Endothelial cell (in vitro differentiated cells): ENCODE results near the gene PCDHGA1. TPM values are rescaled to one million over a fixed set of nuclear protein-coding genes. Genes with fewer than 3 reads are reported as not detected.

Source experiments
- DNase-seq: peaks from one replicate; pipeline ENCODE4 v3.0.0; 2021; ENCODE audit warnings: low spot score
- H3K27ac Mint-ChIP-seq: one replicate; pipeline ENCODE4 v1.8.0; 2021; ENCODE audit warnings: mixed read lengths, inconsistent platforms; ENCODE audit not compliant: unreplicated experiment
- H3K27me3 Mint-ChIP-seq: one replicate; pipeline ENCODE4 v1.8.0; 2021; ENCODE audit warnings: mild to moderate bottlenecking, moderate library complexity, mixed read lengths, inconsistent platforms; ENCODE audit not compliant: unreplicated experiment
- H3K36me3 Mint-ChIP-seq: one replicate; pipeline ENCODE4 v1.8.0; 2021; ENCODE audit warnings: mild to moderate bottlenecking, low read depth, mixed read lengths, inconsistent platforms; ENCODE audit not compliant: unreplicated experiment
- H3K4me1 Mint-ChIP-seq: one replicate; pipeline ENCODE4 v1.8.0; 2021; ENCODE audit warnings: mild to moderate bottlenecking, mixed read lengths, inconsistent platforms; ENCODE audit not compliant: unreplicated experiment
- H3K4me3 Mint-ChIP-seq: one replicate; pipeline ENCODE4 v1.8.0; 2021; ENCODE audit warnings: mild to moderate bottlenecking, mixed read lengths, inconsistent platforms; ENCODE audit not compliant: unreplicated experiment
- H3K9me3 Mint-ChIP-seq: one replicate; pipeline ENCODE4 v1.8.0; 2021; ENCODE audit warnings: mixed read lengths, inconsistent platforms; ENCODE audit not compliant: unreplicated experiment
- total RNA-seq: library from RNA; stranded (reverse); fragmentation: NEBNext Ultra II Directional; extraction: Animal tissue kit (Norgen Biotek cat#: 25700); gene quantifications from one replicate; pipeline ENCODE4 v1.2.1, GENCODE V29; 2021; ENCODE audit not compliant: unreplicated experiment
- TF ChIP-seq, protein P1 (sequence below): fragments of 200-600 bp; sonication (generic); IDR thresholded peaks from one replicate; pipeline ENCODE4 v1.5.0; 2021; ENCODE audit warnings: antibody characterized with exemption; ENCODE audit not compliant: unreplicated experiment

Gene PCDHGA1
- total RNA-seq, 1 donor from 2014 or later = 1.4 TPM

DNA sequence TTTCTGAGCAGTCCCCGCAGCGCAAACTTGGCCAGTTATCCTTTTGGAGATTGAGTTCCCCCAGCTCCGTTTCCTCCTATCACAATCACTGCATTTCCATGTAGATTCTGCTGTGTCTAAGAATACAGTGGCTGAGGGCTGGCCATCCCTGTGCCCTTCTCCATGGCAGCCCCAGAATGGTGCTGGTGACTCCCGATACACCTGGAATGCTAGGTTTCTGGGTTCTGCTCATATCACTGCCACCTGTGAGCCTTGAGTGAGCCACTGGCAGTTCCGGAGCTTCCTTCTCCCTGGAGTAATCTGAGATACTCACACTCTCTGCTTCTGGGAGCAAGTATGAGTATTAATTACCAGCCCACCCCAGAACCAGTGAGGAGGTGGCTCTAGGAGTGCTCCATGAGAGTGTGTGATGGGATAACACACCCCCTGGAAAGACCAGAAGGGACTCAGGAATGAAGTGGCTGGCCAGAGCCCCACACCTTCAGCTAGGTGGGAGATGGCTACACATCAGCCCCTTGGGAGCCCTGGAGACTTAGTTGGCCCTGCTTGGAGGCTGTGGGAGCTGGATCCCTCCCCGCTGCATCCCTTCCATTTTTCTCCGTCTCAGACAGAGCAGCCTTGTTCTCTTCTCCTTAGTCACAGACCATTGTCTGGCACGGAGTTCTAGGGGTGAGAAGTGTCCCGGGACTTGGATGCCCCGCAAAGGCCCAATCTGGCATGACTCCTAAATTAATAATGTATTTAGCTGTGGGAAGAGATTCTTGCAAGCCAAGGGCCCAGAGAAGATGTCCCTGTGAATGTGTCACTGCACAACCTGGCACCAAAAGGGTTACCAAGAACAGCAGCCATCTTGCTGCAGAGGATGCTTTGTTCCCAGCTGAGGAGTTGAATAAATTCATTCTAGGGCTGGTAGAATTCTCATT is 163.4 kb downstream of the PCDHGA1 start:
- TF ChIP-seq, protein P1, sequence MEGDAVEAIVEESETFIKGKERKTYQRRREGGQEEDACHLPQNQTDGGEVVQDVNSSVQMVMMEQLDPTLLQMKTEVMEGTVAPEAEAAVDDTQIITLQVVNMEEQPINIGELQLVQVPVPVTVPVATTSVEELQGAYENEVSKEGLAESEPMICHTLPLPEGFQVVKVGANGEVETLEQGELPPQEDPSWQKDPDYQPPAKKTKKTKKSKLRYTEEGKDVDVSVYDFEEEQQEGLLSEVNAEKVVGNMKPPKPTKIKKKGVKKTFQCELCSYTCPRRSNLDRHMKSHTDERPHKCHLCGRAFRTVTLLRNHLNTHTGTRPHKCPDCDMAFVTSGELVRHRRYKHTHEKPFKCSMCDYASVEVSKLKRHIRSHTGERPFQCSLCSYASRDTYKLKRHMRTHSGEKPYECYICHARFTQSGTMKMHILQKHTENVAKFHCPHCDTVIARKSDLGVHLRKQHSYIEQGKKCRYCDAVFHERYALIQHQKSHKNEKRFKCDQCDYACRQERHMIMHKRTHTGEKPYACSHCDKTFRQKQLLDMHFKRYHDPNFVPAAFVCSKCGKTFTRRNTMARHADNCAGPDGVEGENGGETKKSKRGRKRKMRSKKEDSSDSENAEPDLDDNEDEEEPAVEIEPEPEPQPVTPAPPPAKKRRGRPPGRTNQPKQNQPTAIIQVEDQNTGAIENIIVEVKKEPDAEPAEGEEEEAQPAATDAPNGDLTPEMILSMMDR = no peak

DNA sequence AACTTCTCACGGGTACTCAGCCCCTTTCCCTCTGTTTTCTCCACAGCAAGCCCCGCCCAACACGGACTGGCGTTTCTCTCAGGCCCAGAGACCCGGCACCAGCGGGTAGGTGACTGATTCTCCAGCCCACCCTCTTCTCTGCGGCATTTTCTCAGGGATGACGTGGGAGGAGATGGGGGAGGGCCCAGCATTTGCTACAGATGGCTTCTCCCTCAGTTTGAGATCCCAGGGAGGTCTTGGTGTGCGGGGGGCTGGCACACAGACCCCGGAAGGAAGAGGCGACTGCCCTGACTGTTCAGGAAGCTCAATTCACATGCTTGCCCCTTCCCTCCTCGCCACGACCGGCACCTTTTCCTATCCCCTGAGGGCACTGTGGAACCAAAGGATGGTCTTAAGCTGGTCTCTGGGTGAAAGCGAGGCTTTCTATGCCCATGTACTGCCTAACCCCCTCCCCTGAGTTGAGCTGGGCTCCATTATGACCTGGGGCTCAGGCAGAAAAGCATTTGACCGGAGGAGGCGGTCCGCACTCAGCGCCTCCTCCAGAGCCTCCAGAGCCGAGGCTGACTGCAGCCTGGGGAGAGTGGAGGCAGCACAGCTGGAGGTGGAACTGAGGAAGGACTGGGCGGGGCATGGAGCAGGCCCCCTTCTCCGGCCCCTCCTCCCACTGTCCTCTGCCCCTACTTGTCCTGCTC is 164.6 kb downstream of the PCDHGA1 start:
- DNase-seq = no peak
- H3K9me3 Mint-ChIP-seq = no peaks in the 10 kb centered on the region

More for the DNA sequence above, 163.4 kb downstream of the PCDHGA1 start:
- DNase-seq = no peak
- Mint-ChIP-seq H3K4me3 (no peak overlapping the region), H3K27me3 (peaks cover 19% of the 10 kb centered on the region), H3K27ac (no peak overlapping the region), H3K36me3 (peaks cover 38% of the 10 kb centered on the region), H3K9me3 (no peaks in the 10 kb centered on the region), H3K4me1 (peaks cover 39% of the 10 kb centered on the region)

DNA sequence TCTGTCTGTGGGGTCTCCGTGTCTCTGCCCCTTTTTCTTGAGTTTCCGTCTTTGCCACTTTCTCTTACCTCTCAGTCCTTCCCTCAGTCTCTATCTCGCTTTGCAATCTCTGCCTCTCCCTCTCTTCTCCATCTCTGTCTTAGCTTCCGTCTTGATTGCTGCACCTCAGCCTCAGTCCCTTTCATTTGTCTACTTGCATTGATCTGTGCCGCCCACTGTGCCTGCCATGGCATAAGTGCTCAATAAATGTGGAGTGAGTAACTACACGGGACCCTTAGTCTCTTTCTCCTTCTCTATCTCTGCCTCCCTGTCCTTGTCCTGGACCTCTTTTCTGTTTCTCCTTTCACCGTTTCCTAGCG is 165.1 kb downstream of the PCDHGA1 start:
- H3K4me3 Mint-ChIP-seq = peak overlapping the region; percentile 4
- H3K27ac Mint-ChIP-seq = no peak overlapping the region
- peaks cover 30% of the 10 kb centered on the region for H3K36me3 Mint-ChIP-seq
- TF ChIP-seq, protein P1 = no peak
- DNase-seq = no peak
- peaks cover 41% of the 10 kb centered on the region for H3K4me1 Mint-ChIP-seq
- peaks cover 20% of the 10 kb centered on the region for H3K27me3 Mint-ChIP-seq
- H3K9me3 Mint-ChIP-seq = no peaks in the 10 kb centered on the region

More for the DNA sequence above, 164.6 kb downstream of the PCDHGA1 start:
- H3K4me3 Mint-ChIP-seq = peak overlapping the region; percentile 21
- TF ChIP-seq, protein P1 = no peak
- peaks cover 41% of the 10 kb centered on the region for H3K4me1 Mint-ChIP-seq
- H3K36me3 Mint-ChIP-seq = peaks cover 33% of the 10 kb centered on the region
- H3K27ac Mint-ChIP-seq = peak overlapping the region; percentile 48
- peaks cover 22% of the 10 kb centered on the region for H3K27me3 Mint-ChIP-seq

DNA sequence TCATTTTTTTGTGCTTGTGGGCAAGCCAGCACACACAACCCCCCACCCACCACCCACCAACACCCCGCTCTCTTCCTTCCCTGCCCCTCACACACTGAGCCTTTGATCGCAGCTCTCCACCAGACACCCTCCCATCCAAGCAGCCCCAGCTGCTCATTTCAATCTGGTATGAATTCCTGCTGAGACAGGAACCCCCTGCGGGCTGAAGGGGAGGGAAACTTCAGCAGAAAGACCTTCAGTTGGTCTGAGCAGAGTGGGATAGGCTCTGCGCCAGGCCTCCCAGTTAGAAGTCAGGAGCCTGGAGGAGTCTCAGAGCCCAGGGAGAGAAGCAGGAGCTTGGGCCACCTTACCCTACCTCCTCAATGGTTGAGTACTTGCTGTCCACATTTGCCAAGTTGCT is 165.7 kb downstream of the PCDHGA1 start:
- H3K27me3 Mint-ChIP-seq = peaks cover 15% of the 10 kb centered on the region
- H3K4me3 Mint-ChIP-seq = no peak overlapping the region
- H3K36me3 Mint-ChIP-seq = peaks cover 24% of the 10 kb centered on the region
- TF ChIP-seq, protein P1 = no peak
- H3K27ac Mint-ChIP-seq = no peak overlapping the region
- peaks cover 35% of the 10 kb centered on the region for H3K4me1 Mint-ChIP-seq
- DNase-seq = no peak
- no peaks in the 10 kb centered on the region for H3K9me3 Mint-ChIP-seq
